Activated naive CD8-positive, alpha-beta T cell treated with anti-CD3 and anti-CD28 coated beads, Interleukin-2, amount 50 U/mL, for 16 hours (primary cell): ENCODE measurements around the gene COX7C.
"Not testable (repeated sequence)": the region's sequence is repeated elsewhere in the genome, so short reads cannot be mapped to it uniquely, and the experiment has no call there.

ENCODE experiments used
- DNase-seq: peaks from one replicate; pipeline ENCODE4 v3.0.0-alpha.2; 2020; ENCODE audit warnings: low read depth, low spot score

Gene COX7C

GRCh38 chr5:86617756-86618576 is at the start of gene COX7C:
Gene COX7C, plus strand, starts transcription at chr5:86617941. Its CDS starts 115 bp downstream, at chr5:86618056.
- DNase-seq = peak; percentile 87

DNA sequence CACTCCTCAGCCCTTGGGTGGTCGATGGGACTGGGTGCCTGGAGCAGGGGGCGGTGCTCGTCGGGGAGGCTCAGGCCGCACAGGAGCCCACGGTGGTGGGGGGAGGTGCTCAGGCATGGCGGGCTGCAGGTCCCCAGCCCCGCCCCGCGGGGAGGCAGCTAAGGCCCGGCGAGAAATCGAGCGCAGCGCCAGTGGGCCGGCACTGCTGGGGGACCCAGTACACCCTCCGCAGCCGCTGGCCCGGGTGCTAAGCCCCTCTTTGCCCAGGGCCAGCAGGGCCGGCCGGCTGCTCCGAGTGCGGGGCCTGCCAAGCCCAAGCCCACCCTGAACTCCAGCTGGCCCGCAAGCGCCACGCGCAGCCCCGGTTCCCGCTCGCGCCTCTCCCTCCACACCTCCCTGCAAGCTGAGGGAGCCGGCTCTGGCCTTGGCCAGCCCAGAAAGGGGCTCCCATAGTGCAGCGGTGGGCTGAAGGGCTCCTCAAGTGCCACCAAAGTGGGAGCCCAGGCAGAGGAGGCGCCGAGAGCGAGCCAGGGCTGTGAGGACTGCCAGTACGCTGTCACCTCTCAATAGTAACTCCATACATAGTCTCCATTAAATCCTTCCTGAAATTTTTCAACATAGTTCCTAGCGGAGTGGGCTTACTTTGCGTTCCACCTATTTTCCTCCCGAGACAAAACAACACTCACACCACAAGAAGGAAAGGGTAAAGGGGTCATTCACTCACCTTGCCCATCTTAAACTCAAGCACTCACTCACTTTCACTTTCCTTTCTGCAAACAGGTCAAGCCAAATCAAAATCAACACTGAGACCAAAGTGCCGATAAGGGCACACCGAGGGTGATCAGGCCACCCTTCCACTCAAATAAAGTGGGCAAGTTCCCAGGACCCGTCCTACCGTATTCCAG is 48.0 kb upstream of the COX7C start:
- DNase-seq = not testable (repeated sequence)

DNA sequence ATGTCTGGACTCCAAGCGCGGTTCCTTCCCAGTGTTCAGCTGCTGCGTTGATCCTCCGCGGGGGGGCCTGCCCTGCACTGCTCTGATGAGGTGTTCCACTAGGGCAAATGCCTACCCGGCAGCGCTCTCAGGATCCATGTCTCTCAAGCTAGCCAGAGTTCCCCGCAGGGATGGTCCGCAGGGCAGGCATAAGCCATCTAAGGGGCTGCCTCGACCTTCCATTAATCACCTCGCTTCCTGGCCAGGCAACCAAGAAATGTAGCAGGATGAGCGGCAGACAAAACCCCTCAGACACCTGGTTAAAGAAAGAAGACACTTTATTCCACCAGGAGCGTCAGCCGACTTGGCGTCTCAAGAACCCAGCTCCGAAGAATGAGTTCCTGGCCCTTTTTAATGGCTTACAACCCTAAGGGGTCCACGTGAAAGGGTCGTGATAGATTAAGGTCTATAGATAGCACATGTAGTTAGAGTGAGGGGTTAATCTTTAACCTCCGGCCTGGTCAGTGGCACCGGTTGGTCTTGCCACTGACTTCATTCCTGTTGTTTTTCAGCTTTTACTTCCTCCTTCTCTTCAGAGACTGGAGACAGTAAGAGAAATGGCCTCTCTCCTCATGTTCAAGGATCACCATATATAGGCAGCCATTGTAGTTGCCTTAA is 47.2 kb upstream of the COX7C start:
- DNase-seq = no peak

DNA sequence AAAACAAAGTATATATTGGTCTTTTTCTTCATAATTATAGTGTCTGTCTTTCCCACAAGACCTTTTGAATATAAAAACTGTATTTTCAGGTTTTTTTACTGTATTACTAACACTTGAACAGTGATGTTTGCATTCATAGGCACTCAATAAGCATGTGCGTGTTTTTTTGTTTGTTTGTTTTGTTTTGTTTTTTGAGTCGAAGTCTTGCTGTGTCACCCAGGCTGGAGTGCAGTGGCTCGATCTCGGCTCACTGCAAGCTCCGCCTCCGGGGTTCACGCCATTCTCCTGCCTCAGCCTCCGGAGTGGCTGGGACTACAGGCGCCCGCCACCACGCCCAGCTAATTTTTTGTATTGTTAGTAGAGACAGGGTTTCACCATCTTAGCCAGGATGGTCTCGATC is 46.6 kb upstream of the COX7C start:
- not testable (repeated sequence) for DNase-seq

GRCh38 chr5:86572825-86573517 is 44.8 kb upstream of the COX7C start:
- DNase-seq = no peak

DNA sequence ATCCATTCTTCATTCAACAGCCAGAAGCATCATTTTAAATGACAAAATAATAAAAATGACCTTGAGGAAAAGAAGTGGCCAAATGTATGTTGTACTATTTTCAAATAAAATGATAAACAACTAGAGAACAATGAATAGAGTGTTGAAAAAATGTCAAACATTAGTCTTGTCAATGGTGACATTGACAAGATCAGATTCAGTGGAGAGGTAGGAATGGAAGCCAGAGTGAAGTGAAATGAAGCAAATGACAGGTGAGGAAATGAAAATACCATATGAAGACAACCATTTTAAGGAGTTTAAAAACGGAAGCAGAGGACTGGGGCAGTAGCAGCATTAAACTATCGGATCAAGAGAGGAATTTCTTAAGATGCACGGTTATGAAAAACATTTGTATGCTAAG is 38.2 kb upstream of the COX7C start:
- DNase-seq = no peak

- no peak for DNase-seq
Observed at GRCh38 chr5:86596476-86596875, 21.3 kb upstream of the COX7C start.

DNA sequence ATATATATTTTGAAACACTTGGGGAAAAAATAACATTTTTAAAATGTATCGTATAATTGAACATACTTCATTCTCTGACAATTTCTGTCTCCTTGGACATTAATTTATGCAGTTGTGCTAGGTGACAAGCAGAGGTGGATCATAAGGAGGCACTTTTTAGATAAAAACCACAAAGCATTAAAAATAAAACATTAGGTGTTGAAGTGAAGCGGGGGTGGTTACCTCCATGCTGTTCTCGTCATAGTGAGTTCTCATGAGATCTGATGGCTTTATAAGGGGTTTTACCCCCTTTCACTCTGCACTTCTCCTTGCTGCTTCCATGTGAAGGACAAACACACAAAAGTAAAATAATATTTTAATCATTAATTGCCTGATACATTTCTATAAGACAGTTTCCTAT is 11.9 kb upstream of the COX7C start:
- DNase-seq = no peak

- DNase-seq = no peak
Observed at GRCh38 chr5:86613455-86613854, 4.3 kb upstream of the COX7C start.

GRCh38 chr5:86617309-86617755 is 409 bp upstream of the COX7C start:
- DNase-seq = no peak

- no peak for DNase-seq
Observed at GRCh38 chr5:86623785-86624483, 6.2 kb downstream of the COX7C start.

DNA sequence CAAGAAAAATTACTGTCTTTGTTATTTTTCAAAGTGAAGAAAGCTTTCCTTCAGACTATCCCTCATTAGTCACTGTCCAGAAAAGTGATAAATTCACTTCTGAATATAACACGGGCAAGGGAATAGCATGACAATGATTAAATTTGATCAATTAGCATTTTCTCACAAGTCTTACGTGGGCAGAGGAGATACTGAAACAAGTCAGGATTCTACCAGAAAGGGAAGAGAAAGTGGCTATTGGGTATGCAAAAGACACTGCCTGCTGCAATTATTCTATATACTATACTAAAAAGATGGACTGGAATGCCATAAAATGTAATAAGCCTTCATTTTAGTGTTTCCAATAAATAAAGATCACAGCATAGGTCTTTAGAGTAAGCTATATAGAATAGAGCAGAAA is 7.4 kb downstream of the COX7C start:
- no peak for DNase-seq

GRCh38 chr5:86626149-86626548 is 8.4 kb downstream of the COX7C start:
- no peak for DNase-seq

DNA sequence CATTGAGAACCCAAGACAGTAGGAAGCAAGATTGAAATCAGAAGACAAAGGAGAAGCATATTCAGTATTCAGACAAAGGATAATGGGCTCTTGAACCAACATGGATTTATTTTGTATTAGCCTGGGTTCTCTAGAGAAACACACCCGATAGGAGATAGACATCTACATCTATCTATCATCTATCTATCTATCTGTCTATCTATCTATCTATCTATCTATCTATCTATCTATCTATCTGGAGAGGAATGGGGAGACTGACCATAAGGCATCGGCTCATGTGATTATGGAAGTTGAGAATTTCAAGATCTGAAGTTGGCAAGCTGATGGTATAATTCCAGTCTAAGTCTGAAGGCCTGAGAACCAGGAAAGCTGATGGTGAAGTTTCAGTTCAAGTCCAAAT is 13.4 kb downstream of the COX7C start:
- no peak for DNase-seq

GRCh38 chr5:86640998-86641397 is 23.3 kb downstream of the COX7C start:
- no peak for DNase-seq

DNA sequence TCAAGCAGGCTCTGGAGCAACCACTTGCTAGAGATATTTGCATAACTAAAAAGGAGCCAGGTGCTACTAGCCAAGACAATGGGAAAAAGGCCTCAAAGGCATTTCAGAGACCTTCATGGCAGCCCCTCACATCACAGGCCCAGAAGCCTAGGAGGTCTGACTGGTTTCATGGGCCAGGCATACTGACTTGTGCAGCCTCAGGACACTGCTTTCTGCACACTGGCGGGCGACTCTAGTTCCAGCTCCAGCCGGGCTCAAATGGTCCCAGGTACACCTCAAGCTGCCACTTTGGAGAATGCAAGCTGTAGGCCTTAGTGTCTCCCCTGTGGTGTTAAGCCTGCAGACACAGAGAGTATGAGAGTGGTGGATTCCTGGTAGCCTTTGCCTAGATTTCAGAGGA is 27.1 kb downstream of the COX7C start:
- no peak for DNase-seq

GRCh38 chr5:86645885-86646284 is 28.1 kb downstream of the COX7C start:
- no peak for DNase-seq

- no peak for DNase-seq
Observed at GRCh38 chr5:86646671-86647070, 28.9 kb downstream of the COX7C start.

- DNase-seq = no peak
Observed at GRCh38 chr5:86649832-86650505, 32.2 kb downstream of the COX7C start.

- not testable (repeated sequence) for DNase-seq
Observed at GRCh38 chr5:86660771-86661170, 43.0 kb downstream of the COX7C start.
